LoVo (cell line): Measurements from ENCODE around the gene NUDT1.
A peak's percentile ranks its signal among the peaks of the same experiment; 100 is the strongest.

Source experiments
- DNase-seq: peaks from one replicate; pipeline ENCODE4 v3.0.0-alpha.2; 2016; ENCODE audit warnings: low spot score

The NUDT1 gene

GRCh38 chr7:2224934-2225333, 17.1 kb upstream of the NUDT1 start:
- DNase-seq = peak; percentile 67

GRCh38 chr7:2225336-2225735, 16.7 kb upstream of the NUDT1 start:
- DNase-seq = peak; percentile 66

- no peak for DNase-seq
Measured at GRCh38 chr7:2225830-2226229, 16.2 kb upstream of the NUDT1 start.

GRCh38 chr7:2227699-2228098, 14.3 kb upstream of the NUDT1 start:
- no peak for DNase-seq

GRCh38 chr7:2228921-2229320, 13.1 kb upstream of the NUDT1 start:
- no peak for DNase-seq

GRCh38 chr7:2229467-2229866, 12.6 kb upstream of the NUDT1 start:
- DNase-seq = no peak

GRCh38 chr7:2230226-2230625, 11.8 kb upstream of the NUDT1 start:
- DNase-seq = no peak

- no peak for DNase-seq
Measured at GRCh38 chr7:2230882-2231281, 11.1 kb upstream of the NUDT1 start.

GRCh38 chr7:2231992-2232765, 9.8 kb upstream of the NUDT1 start:
- peak; percentile 7 for DNase-seq

GRCh38 chr7:2232766-2233520, 9.1 kb upstream of the NUDT1 start, which contains the start of gene MAD1L1:
MAD1L1 (minus strand) TSS chr7:2232945; CDS start chr7:2230133, 2,812 bp downstream.
- DNase-seq = peak; percentile 96

- no peak for DNase-seq
Measured at GRCh38 chr7:2233926-2234325, 8.1 kb upstream of the NUDT1 start.

GRCh38 chr7:2237109-2237602, 4.9 kb upstream of the NUDT1 start:
- DNase-seq = no peak

GRCh38 chr7:2239242-2239641, 2.8 kb upstream of the NUDT1 start:
- no peak for DNase-seq

GRCh38 chr7:2242541-2243429, 759 bp downstream of the NUDT1 start:
- no peak for DNase-seq

- DNase-seq = no peak
Measured at GRCh38 chr7:2243458-2243857, 1.4 kb downstream of the NUDT1 start.

GRCh38 chr7:2244404-2244995, 2.5 kb downstream of the NUDT1 start:
- DNase-seq = no peak

- DNase-seq = no peak
Measured at GRCh38 chr7:2245883-2246675, 4.1 kb downstream of the NUDT1 start.

- DNase-seq = no peak
Measured at GRCh38 chr7:2247141-2247995, 5.3 kb downstream of the NUDT1 start.

- no peak for DNase-seq
Measured at GRCh38 chr7:2248984-2249694, 7.1 kb downstream of the NUDT1 start.
